Stimulated activated CD8-positive, alpha-beta memory T cell treated with anti-CD3 and anti-CD28 coated beads, Interleukin-12 subunit alpha, Interleukin-12 subunit beta, amount 100 ng/mL, for 24 hours (primary cell): ENCODE data around the gene AP5S1.

Experiments
- DNase-seq: peaks from one replicate; pipeline ENCODE4 v3.0.0-alpha.2; 2020; ENCODE audit errors: extremely low read depth

Gene AP5S1

DNA sequence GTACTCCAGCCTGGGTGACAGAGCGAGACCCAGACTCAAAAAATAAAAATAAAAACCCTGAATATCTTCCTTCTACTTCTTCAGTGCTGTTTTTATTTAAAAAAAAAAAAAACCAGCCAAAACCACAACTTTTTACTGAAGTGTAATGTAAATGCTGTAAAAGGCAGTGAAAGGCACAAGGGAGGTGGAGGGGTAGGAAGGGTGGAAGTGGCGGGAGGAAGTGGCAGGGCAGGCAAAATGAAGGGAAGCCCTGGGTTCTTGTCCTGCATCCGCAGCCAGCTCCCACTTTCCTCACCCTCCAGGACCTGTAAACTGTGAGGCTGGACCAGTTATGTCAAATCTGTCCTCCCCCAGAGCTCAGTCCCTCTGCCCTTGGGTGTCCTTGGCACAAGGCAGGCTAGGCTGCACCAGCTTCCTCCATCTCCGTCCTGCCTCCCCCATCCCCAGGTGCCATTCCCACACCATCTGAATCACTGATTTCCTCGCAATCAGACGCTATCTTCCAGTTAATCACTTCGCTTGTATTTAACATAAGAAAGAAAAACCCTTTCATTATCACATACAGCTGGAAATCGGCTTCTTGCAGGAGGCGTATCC, 55.1 kb downstream of the AP5S1 start:
- DNase-seq: no peak

DNA sequence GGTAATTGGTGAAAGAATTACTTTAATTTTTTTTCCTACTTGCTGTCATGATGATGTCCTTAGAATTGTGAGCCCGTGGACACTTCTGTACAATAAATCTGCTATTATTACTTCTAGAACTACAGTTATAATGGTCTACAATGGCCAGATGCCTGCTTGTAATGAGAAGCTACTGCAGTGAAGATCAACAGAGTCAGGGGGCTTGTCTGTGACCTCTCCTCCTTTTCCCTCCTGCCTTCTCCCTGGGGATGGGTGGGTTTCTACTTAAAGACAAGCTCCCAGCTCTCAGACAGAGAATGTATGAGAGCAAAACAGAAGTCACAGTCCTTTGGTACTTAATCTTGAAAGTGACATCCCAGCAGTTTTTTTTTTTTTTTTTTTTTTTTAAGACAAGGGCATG, 55.7 kb downstream of the AP5S1 start:
- DNase-seq: no peak

DNA sequence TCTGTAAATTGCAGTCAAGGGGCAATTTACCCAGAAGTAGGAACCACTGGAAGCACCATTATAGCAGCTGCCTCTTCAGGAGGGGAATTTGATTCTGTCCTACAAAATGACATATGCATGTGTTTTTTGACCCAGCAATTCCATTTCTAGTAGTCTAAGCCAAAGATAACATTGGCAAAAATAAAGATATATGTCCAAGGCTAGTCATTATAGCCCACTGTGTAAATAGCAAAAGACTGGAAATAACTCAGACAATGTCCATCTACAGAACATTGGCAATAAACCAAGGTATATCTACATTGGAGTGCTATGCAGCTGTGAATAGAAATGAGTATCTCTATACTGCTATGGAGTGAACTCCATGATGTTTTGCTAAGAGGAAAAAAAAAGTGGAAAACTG, 56.3 kb downstream of the AP5S1 start:
- DNase-seq: no peak
